Panc1 (cell line): ENCODE data around the gene RNASEH2B.

Experiments used
- CTCF ChIP-seq: fragments of 450-650 bp; IDR thresholded peaks from 2 replicates; pipeline ENCODE4 v1.5.1; 2017; ENCODE audit warnings: mild to moderate bottlenecking
- POLR2AphosphoS5 ChIP-seq: IDR thresholded peaks from 2 replicates; pipeline ENCODE4 v1.6.1; 2012; ENCODE audit warnings: mild to moderate bottlenecking, low read depth, low read length, moderate library complexity
- SIN3A ChIP-seq: IDR thresholded peaks from 2 replicates; pipeline ENCODE4 v1.6.1; 2012; ENCODE audit warnings: low read depth, mild to moderate bottlenecking, low read length, moderate library complexity, borderline replicate concordance; ENCODE audit not compliant: insufficient read depth

GRCh38 chr13:50945669-50946068, 36.1 kb downstream of the RNASEH2B start:
- TF ChIP-seq CTCF (no peak), SIN3A (no peak), POLR2AphosphoS5 (no peak)
